Renal cortex interstitium (tissue), 11 donors: ENCODE results near the gene PCID2. TPM values are rescaled to one million over a fixed set of nuclear protein-coding genes. Genes with fewer than 3 reads are reported as not detected.

Experiments used
- DNase-seq, 11 donors: peaks; one replicate each; pipeline ENCODE4 v3.0.0-alpha.2; 2013; ENCODE audit warnings: low read depth in 9 of 11, low spot score in 4 of 11; ENCODE audit errors: extremely low read depth in 1 of 11
- polyA plus RNA-seq, 3 donors: library from polyadenylated mRNA; unstranded; fragments of 120-200 nt; gene quantifications; one replicate each; pipeline ENCODE4 v1.2.1, GENCODE V29; 2013; ENCODE audit not compliant: insufficient read length in 3 of 3

PCID2 gene
- polyA plus RNA-seq, 3 donors, result 57.7 to 66.6 (median 58.3) TPM

GRCh38 chr13:113155982-113156655, 52.4 kb downstream of the PCID2 start:
- no peak for DNase-seq

- DNase-seq, result no peak
Observed at GRCh38 chr13:113155201-113155600, 53.3 kb downstream of the PCID2 start.

GRCh38 chr13:113153810-113154748, 54.4 kb downstream of the PCID2 start:
- DNase-seq, result peak in 2 of 11 donors; percentile 55 to 58

GRCh38 chr13:113152984-113153809, 55.3 kb downstream of the PCID2 start:
- no peak for DNase-seq

- DNase-seq, result no peak
Observed at GRCh38 chr13:113152691-113152983, 55.8 kb downstream of the PCID2 start.

- no peak for DNase-seq
Observed at GRCh38 chr13:113151745-113152690, 56.5 kb downstream of the PCID2 start.

- DNase-seq, result no peak
Observed at GRCh38 chr13:113150550-113151365, 57.7 kb downstream of the PCID2 start.

GRCh38 chr13:113149711-113150549, 58.5 kb downstream of the PCID2 start:
- no peak for DNase-seq

GRCh38 chr13:113148940-113149503, 59.4 kb downstream of the PCID2 start:
- DNase-seq, result no peak

GRCh38 chr13:113148407-113148806, 60.1 kb downstream of the PCID2 start:
- DNase-seq, result no peak

- no peak for DNase-seq
Observed at GRCh38 chr13:113147206-113147605, 61.3 kb downstream of the PCID2 start.

- DNase-seq, result no peak
Observed at GRCh38 chr13:113146750-113147149, 61.7 kb downstream of the PCID2 start.

GRCh38 chr13:113145911-113146598, 62.4 kb downstream of the PCID2 start:
- DNase-seq, result no peak

GRCh38 chr13:113145496-113145895, 63.0 kb downstream of the PCID2 start:
- no peak for DNase-seq

GRCh38 chr13:113144255-113144629, 64.2 kb downstream of the PCID2 start:
- no peak for DNase-seq
